UCSD-AML1 (cell line): ENCODE measurements around the gene LMCD1.

Experiments used
- DNase-seq: peaks from one replicate; lab custom pipeline; 2025; ENCODE audit not compliant: unreplicated experiment; lab: John Stamatoyannopoulos, UW

The LMCD1 gene

GRCh38 chr3:8482960-8483665 is 18.5 kb upstream of the LMCD1 start:
- DNase-seq: no peak

DNA sequence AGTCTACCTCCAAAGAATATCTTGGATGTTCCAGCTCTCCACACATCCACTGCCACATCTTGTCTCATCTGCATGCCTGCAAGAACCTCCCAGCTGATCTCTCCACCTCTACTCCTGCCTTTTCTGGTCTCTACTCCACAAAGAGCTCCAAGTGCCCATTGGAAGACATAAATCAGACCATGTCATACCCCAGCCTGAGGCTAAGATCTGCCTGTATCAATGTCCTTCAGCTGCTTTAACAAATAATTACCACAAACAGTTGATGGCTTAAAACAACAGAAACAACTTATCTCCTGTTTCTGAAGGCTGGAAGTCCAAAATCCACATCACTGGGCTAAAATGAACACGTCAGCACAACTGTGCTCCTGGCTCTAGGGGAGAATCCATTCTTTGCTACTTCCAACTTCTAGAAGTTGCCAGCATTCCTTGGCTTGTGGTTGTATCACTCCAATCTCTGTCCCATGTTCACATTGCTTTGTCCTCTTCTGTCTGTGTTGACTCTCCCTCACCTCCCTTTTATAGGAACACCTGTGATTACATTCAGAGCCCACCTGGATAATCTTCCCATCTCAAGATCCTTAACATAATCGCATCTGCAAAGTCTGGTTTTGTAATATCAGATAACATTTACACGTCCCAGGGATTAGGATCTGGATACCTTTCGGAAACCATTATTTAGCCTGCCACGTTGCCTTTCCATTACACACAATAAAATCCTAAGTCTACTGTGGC is 17.0 kb upstream of the LMCD1 start:
- no peak for DNase-seq

DNA sequence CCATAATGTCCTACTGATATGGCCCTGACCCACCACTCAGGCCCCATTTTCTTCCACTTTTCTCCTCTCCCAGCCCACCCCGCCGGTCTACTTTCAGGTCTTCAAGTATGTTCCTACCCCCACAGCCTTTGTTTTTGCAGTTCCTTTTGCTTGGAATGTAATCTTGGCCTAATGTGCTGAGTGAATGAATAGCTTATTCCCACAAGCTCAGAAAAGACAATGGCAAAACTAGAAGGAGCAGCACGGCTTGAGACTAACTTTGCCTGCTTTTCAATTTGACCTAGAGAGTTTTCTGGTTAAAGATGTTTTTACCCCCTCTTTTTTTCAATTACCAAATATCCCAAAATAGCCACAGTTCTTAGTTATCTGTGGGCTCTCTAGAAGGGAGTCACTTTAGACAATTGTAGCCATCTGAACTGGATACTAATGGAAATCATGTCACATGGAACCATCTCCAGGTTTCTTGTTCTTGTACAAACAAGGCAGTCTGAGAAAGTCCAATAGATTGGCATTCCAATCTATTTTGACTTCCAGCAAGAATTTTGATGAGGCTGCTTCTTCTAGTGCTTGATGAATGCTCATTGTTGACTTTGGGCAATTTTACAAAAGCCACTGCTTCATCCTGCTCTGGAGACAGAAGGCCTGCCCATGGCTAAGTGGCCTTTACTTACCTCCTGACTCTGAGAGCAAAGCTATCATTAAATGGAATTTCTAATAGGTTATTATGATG is 16.3 kb upstream of the LMCD1 start:
- no peak for DNase-seq

GRCh38 chr3:8485943-8486342 is 15.7 kb upstream of the LMCD1 start:
- no peak for DNase-seq

DNA sequence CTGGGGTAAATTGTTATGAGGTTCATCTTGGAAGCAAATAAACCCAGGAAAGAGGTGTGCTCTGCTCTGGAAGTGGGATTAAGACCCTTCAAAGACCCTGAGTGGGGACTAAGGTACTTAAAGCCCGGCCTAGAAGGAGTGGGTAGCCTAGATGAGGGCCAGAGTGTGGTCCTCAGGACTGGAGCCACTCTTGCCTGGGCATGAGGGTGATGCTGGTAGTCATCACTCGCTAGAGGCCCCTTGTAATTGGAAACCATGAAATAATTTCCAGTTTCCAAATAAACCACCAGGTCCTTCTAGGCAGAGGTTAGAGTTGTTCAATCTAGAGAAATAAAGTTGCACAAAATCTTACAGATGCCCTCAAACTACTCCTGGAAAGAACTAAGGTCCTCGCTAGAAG is 15.2 kb upstream of the LMCD1 start:
- no peak for DNase-seq

GRCh38 chr3:8486936-8487335 is 14.7 kb upstream of the LMCD1 start:
- DNase-seq: no peak

DNA sequence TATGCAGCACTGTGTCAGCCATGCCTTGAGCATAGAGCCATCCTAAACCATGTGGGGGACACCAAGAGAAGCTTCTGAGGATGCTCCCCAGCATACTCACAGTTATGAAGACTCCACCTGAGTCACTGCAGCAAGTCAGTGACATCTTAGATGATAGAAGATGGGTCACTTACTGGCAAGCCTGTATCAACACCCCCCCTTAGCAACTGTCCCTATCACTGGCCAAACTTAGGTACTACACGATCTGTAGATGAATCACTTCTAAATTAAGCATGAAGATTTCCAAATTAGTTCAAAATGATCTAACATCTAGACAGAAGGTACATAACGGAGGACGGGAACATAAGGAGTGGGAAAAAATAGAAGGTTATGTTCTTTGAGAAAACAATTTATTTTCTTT is 13.2 kb upstream of the LMCD1 start:
- DNase-seq: no peak

GRCh38 chr3:8488877-8489276 is 12.7 kb upstream of the LMCD1 start:
- no peak for DNase-seq

GRCh38 chr3:8489278-8489792 is 12.3 kb upstream of the LMCD1 start:
- no peak for DNase-seq

GRCh38 chr3:8490079-8490552 is 11.5 kb upstream of the LMCD1 start:
- no peak for DNase-seq

- no peak for DNase-seq
Measured at GRCh38 chr3:8491271-8492144, 10.1 kb upstream of the LMCD1 start.

GRCh38 chr3:8492744-8493511 is 8.7 kb upstream of the LMCD1 start:
- DNase-seq: no peak

- DNase-seq: no peak
Measured at GRCh38 chr3:8493744-8494143, 7.9 kb upstream of the LMCD1 start.

DNA sequence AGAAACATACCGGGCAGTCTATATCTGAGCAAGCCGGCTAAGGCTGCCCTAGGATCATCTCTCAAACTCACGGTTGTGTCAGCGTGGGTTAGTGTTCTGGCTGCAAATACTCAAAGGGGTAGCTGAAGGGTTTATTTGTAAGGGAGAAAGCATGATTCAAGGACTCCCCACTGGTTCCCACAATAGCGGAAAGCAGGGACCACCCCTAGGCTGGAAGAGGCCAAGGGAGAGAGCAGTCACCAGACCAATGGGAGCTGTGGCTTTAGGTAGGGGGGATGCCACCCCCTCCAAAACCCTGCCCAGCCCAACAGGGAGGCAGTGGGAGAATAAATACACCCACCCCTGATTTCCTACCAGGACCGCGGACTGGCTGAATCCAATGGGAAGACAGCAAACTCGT is 7.3 kb upstream of the LMCD1 start:
- DNase-seq: no peak

DNA sequence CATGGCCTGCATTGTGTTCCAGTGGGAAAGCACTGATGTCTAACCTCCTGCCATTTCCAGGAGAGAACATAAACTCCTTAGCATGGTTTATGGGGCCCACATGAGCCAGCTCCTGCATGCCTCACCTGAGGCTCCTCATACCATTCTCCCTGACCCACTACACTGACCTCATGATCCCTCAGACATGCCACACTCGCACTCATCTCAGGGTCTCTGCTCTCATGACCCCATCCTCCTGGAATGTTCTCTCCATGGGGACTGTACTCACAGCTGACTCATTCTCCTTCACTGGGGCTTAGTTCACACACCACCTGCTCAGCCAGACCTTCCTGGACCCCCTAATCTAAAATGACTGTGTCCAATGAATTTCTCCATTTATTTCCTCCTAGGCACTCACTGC is 4.0 kb upstream of the LMCD1 start:
- no peak for DNase-seq

- DNase-seq: no peak
Measured at GRCh38 chr3:8499181-8499611, 2.4 kb upstream of the LMCD1 start.

GRCh38 chr3:8500319-8500988 is 1.2 kb upstream of the LMCD1 start:
- no peak for DNase-seq

DNA sequence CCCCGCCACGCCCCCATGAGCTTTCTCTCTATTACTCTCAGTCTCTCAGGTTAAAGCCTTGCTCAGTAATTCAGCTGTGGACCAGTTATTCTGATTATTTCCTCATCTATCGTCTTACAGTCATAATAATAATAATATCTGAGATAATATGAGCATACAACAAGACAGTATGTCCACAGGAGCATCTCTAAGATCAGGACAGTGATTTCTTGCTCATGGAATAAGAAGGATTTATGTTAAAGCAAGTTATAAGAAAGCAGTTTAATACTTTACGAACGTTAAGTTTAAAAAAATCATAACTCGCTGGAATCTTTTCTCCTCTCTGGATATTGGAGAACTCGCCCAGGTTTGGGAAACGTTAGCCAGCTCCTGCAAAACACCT is 643 bp upstream of the LMCD1 start:
- no peak for DNase-seq

- no peak for DNase-seq
Measured at GRCh38 chr3:8503461-8503860, 1.8 kb downstream of the LMCD1 start.
